HepG2 (cell line): Measurements from ENCODE around the gene SGMS1. TPM values are rescaled to one million over a fixed set of nuclear protein-coding genes. Genes with fewer than 3 reads are reported as not detected.

Experiments
- AHR ChIP-seq: IDR thresholded peaks from 2 replicates; pipeline ENCODE4 v1.6.1; 2018; ENCODE audit warnings: missing genetic modification reagents, missing compliant biosample characterization
- ARNTL ChIP-seq: sonication (generic); formaldehyde crosslinking; IDR thresholded peaks from 2 replicates; pipeline ENCODE4 v1.4.0; 2020; ENCODE audit warnings: mild to moderate bottlenecking, missing genetic modification reagents
- FOXA3 ChIP-seq: IDR thresholded peaks from 2 replicates; pipeline ENCODE4 v1.6.1; 2016; ENCODE audit warnings: missing genetic modification reagents, missing compliant biosample characterization
- HCFC1 ChIP-seq: fragments of 150-350 bp; IDR thresholded peaks from 2 replicates; pipeline ENCODE4 v1.6.1; 2014; ENCODE audit warnings: low read depth, low read length
- JUND ChIP-seq: sonication (generic); formaldehyde crosslinking; IDR thresholded peaks from 2 replicates; pipeline ENCODE4 v1.8.0; 2022; ENCODE audit warnings: mild to moderate bottlenecking, missing genetic modification reagents
- NFKBIZ ChIP-seq: IDR thresholded peaks from 2 replicates; pipeline ENCODE4 v1.6.1; 2018; ENCODE audit warnings: missing genetic modification reagents, missing compliant biosample characterization
- SALL1 ChIP-seq: sonication (generic); formaldehyde crosslinking; IDR thresholded peaks from 2 replicates; pipeline ENCODE4 v1.8.0; 2022; ENCODE audit warnings: mild to moderate bottlenecking, missing genetic modification reagents
- ZEB1 ChIP-seq: IDR thresholded peaks from 2 replicates; pipeline ENCODE4 v1.6.1; 2012; ENCODE audit warnings: mild to moderate bottlenecking, low read depth, inconsistent platforms; ENCODE audit not compliant: insufficient replicate concordance
- ZNF33B ChIP-seq: sonication (generic); formaldehyde crosslinking; IDR thresholded peaks from 2 replicates; pipeline ENCODE4 v1.5.1; 2020; ENCODE audit warnings: mild to moderate bottlenecking, missing genetic modification reagents
- ZNF446 ChIP-seq: sonication (generic); formaldehyde crosslinking; IDR thresholded peaks from 2 replicates; pipeline ENCODE4 v1.5.0; 2020; ENCODE audit warnings: mild to moderate bottlenecking, missing genetic modification reagents
- ZNF768 ChIP-seq: sonication (generic); formaldehyde crosslinking; IDR thresholded peaks from 2 replicates; pipeline ENCODE4 v1.4.0; 2020; ENCODE audit warnings: missing genetic modification reagents
- polyA plus RNA-seq, 8 experiments: library from polyadenylated mRNA; depleted of rRNA in 3 of 8; stranded (reverse) in 7 of 8; unstranded in 1 of 8; fragments of >200 nt; fragmentation: Illumina TruSeq in 4 of 8; extraction: Trizol in 4 of 8; gene quantifications; 2 replicates each; pipeline versions ENCODE4 v1.2.1 to v1.2.3, GENCODE V29; 2011 to 2016; ENCODE audit warnings: low read depth in 4 of 8, missing spikeins in 1 of 8, mixed read lengths in 1 of 8; ENCODE audit not compliant: insufficient read depth in 1 of 8
- total RNA-seq, 5 experiments: library from RNA; depleted of rRNA; stranded (reverse); fragments of >200 nt; fragmentation: Illumina TruSeq; extraction: Trizol; gene quantifications; 2 replicates each; pipeline ENCODE4 v1.2.3, GENCODE V29; 2016; ENCODE audit warnings: low read depth in 1 of 5
- TF ChIP-seq, protein P1 (sequence below): sonication (generic); formaldehyde crosslinking; IDR thresholded peaks from 2 replicates; pipeline ENCODE4 v1.4.0; 2020; ENCODE audit warnings: missing genetic modification reagents
- TF ChIP-seq, protein P2 (sequence below): sonication (generic); formaldehyde crosslinking; IDR thresholded peaks from 2 replicates; pipeline ENCODE4 v1.4.0; 2020; ENCODE audit warnings: mild to moderate bottlenecking, missing genetic modification reagents
- TF ChIP-seq, protein P3 (sequence below): IDR thresholded peaks from 2 replicates; pipeline ENCODE4 v1.6.1; 2012; ENCODE audit warnings: low read length, improper control_type of control experiment
- TF ChIP-seq, protein P4 (sequence below): sonication (generic); formaldehyde crosslinking; conservative IDR thresholded peaks from 2 replicates; pipeline ENCODE4 v1.8.1; 2023; ENCODE audit warnings: missing genetic modification reagents
- TF ChIP-seq, protein P5 (sequence below): sonication (generic); formaldehyde crosslinking; IDR thresholded peaks from 2 replicates; pipeline ENCODE4 v1.8.0; 2022; ENCODE audit warnings: mild to moderate bottlenecking, missing genetic modification reagents, moderate library complexity
- TF ChIP-seq, protein P6 (sequence below): sonication (generic); formaldehyde crosslinking; IDR thresholded peaks from 2 replicates; pipeline ENCODE4 v1.8.1; 2023; ENCODE audit warnings: mild to moderate bottlenecking, missing genetic modification reagents
- TF ChIP-seq, protein P7 (sequence below): sonication (generic); formaldehyde crosslinking; IDR thresholded peaks from 2 replicates; pipeline ENCODE4 v1.4.0; 2020; ENCODE audit warnings: missing genetic modification reagents

SGMS1 gene
- total and polyA plus RNA-seq, 2 of the 13 experiments (the other 11 are each of a cell fraction or from before 2014, with no cell fraction given): 6.5 to 15.1 TPM

DNA sequence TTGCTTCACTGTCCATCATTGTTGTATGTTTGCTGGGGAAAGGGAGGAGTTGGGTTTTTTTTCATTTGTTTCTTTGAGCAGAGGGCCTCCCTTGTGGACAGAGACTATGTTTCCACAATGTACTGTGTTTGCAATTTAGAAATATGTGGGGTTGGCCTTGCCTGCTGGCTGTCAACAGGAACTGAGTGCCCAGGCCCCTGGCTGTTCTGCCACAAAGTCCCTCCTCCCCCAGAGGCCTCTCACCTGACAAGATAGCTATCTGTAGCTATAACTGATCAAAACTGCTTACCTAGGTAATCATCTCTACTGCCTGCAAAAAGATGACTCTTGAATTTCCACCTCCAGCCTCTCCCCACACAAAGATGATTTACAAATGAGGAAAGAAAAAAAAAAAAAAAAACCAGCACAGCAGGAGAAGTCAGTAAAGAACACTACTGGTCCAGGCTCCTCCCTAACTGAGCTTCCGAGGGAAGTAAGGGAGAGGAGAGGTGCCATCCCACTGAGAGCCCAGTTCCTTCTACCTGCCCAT lies 121.8 kb downstream of the SGMS1 start (continued):
- TF ChIP-seq ZNF33B (CRISPR knock-in tag): no peak
- TF ChIP-seq, protein P1, sequence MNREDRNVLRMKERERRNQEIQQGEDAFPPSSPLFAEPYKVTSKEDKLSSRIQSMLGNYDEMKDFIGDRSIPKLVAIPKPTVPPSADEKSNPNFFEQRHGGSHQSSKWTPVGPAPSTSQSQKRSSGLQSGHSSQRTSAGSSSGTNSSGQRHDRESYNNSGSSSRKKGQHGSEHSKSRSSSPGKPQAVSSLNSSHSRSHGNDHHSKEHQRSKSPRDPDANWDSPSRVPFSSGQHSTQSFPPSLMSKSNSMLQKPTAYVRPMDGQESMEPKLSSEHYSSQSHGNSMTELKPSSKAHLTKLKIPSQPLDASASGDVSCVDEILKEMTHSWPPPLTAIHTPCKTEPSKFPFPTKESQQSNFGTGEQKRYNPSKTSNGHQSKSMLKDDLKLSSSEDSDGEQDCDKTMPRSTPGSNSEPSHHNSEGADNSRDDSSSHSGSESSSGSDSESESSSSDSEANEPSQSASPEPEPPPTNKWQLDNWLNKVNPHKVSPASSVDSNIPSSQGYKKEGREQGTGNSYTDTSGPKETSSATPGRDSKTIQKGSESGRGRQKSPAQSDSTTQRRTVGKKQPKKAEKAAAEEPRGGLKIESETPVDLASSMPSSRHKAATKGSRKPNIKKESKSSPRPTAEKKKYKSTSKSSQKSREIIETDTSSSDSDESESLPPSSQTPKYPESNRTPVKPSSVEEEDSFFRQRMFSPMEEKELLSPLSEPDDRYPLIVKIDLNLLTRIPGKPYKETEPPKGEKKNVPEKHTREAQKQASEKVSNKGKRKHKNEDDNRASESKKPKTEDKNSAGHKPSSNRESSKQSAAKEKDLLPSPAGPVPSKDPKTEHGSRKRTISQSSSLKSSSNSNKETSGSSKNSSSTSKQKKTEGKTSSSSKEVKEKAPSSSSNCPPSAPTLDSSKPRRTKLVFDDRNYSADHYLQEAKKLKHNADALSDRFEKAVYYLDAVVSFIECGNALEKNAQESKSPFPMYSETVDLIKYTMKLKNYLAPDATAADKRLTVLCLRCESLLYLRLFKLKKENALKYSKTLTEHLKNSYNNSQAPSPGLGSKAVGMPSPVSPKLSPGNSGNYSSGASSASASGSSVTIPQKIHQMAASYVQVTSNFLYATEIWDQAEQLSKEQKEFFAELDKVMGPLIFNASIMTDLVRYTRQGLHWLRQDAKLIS: no peak
- TF ChIP-seq, protein P2, sequence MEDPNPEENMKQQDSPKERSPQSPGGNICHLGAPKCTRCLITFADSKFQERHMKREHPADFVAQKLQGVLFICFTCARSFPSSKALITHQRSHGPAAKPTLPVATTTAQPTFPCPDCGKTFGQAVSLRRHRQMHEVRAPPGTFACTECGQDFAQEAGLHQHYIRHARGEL (CRISPR knock-in tag): no peak
- TF ChIP-seq, protein P3, sequence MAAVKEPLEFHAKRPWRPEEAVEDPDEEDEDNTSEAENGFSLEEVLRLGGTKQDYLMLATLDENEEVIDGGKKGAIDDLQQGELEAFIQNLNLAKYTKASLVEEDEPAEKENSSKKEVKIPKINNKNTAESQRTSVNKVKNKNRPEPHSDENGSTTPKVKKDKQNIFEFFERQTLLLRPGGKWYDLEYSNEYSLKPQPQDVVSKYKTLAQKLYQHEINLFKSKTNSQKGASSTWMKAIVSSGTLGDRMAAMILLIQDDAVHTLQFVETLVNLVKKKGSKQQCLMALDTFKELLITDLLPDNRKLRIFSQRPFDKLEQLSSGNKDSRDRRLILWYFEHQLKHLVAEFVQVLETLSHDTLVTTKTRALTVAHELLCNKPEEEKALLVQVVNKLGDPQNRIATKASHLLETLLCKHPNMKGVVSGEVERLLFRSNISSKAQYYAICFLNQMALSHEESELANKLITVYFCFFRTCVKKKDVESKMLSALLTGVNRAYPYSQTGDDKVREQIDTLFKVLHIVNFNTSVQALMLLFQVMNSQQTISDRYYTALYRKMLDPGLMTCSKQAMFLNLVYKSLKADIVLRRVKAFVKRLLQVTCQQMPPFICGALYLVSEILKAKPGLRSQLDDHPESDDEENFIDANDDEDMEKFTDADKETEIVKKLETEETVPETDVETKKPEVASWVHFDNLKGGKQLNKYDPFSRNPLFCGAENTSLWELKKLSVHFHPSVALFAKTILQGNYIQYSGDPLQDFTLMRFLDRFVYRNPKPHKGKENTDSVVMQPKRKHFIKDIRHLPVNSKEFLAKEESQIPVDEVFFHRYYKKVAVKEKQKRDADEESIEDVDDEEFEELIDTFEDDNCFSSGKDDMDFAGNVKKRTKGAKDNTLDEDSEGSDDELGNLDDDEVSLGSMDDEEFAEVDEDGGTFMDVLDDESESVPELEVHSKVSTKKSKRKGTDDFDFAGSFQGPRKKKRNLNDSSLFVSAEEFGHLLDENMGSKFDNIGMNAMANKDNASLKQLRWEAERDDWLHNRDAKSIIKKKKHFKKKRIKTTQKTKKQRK: no peak
- TF ChIP-seq, protein P4, sequence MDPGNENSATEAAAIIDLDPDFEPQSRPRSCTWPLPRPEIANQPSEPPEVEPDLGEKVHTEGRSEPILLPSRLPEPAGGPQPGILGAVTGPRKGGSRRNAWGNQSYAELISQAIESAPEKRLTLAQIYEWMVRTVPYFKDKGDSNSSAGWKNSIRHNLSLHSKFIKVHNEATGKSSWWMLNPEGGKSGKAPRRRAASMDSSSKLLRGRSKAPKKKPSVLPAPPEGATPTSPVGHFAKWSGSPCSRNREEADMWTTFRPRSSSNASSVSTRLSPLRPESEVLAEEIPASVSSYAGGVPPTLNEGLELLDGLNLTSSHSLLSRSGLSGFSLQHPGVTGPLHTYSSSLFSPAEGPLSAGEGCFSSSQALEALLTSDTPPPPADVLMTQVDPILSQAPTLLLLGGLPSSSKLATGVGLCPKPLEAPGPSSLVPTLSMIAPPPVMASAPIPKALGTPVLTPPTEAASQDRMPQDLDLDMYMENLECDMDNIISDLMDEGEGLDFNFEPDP (CRISPR knock-in tag): no peak
- TF ChIP-seq JUND (CRISPR knock-in tag): no peak
- TF ChIP-seq, protein P5, sequence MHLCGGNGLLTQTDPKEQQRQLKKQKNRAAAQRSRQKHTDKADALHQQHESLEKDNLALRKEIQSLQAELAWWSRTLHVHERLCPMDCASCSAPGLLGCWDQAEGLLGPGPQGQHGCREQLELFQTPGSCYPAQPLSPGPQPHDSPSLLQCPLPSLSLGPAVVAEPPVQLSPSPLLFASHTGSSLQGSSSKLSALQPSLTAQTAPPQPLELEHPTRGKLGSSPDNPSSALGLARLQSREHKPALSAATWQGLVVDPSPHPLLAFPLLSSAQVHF (CRISPR knock-in tag): no peak
- TF ChIP-seq ARNTL: no peak
- no peak for TF ChIP-seq AHR (CRISPR knock-in tag)
- no peak for TF ChIP-seq HCFC1
- peak; percentile 94 for TF ChIP-seq SALL1 (CRISPR knock-in tag)
- TF ChIP-seq NFKBIZ: no peak
- peak; percentile 75 for TF ChIP-seq ZEB1
- TF ChIP-seq FOXA3 (CRISPR knock-in tag): peak; percentile 87
- TF ChIP-seq, protein P6, sequence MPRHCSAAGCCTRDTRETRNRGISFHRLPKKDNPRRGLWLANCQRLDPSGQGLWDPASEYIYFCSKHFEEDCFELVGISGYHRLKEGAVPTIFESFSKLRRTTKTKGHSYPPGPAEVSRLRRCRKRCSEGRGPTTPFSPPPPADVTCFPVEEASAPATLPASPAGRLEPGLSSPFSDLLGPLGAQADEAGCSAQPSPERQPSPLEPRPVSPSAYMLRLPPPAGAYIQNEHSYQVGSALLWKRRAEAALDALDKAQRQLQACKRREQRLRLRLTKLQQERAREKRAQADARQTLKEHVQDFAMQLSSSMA (CRISPR knock-in tag): no peak
- TF ChIP-seq ZNF446 (CRISPR knock-in tag): no peak
- TF ChIP-seq ZNF768 (CRISPR knock-in tag): no peak
- TF ChIP-seq, protein P7, sequence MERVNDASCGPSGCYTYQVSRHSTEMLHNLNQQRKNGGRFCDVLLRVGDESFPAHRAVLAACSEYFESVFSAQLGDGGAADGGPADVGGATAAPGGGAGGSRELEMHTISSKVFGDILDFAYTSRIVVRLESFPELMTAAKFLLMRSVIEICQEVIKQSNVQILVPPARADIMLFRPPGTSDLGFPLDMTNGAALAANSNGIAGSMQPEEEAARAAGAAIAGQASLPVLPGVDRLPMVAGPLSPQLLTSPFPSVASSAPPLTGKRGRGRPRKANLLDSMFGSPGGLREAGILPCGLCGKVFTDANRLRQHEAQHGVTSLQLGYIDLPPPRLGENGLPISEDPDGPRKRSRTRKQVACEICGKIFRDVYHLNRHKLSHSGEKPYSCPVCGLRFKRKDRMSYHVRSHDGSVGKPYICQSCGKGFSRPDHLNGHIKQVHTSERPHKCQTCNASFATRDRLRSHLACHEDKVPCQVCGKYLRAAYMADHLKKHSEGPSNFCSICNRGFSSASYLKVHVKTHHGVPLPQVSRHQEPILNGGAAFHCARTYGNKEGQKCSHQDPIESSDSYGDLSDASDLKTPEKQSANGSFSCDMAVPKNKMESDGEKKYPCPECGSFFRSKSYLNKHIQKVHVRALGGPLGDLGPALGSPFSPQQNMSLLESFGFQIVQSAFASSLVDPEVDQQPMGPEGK (CRISPR knock-in tag): peak; percentile 42
